ENCODE results near the gene NAGS.
"Not testable (repeated sequence)": the region's sequence is repeated elsewhere in the genome, so short reads cannot be mapped to it uniquely, and the experiment has no call there.

NAGS gene

GRCh38 chr17:44046893-44047292 is 42.5 kb downstream of the NAGS start:
- DNase-seq, result not testable (repeated sequence)

DNA sequence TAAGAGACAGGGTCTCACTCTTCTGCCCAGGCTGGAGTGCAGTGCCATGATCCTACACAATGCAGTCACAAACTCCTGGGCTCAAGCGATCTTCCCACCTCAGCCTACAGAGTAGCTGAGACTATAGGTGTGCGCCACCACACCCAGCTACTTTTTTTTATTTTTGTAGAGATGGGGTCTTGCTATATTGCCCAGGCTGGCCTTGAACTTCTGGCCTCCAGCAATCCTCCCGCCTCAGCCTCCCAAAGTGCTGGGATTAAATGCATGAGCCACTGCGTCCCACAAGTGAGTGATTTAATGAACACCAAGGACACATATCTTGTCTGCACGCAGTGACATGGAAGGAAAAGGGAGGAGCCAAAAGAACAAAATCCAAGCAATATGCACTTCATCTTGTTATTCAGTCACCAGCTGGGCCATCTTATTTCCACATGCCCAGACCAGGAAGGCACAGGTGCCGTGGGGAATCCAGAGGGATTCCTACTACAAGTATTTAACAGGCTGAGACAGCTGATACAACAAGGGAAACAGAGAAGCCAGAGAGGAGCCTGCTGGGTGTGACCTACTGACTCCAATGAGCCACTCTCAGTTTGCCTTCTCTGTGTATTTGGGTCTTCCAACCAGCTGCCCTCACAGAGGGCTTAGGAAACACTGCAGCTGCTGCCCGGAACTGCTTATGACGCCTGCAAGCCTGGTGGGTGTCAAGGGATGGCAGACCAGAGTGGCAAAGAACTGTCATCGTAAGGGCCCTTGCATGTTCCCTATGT is 45.1 kb downstream of the NAGS start:
- no peak for DNase-seq

GRCh38 chr17:44053125-44053872 is 48.9 kb downstream of the NAGS start:
- DNase-seq, result no peak

Measured in activated T-cell treated with anti-CD3 and anti-CD28 coated beads for 4 hours (primary cell).